ENCODE measurements around the gene C19orf85.

The C19orf85 gene

GRCh38 chr19:55443824-55444480, 20.6 kb downstream of the C19orf85 start:
- no peak for DNase-seq (ENCODE audit: low spot score in 2 of 2)
- Mint-ChIP-seq H3K27ac (no peak overlapping the region), H3K9me3 (no peaks in the 10 kb centered on the region), H3K4me1 (peaks cover 24% of the 10 kb centered on the region), H3K36me3 (no peaks in the 10 kb centered on the region), H3K4me3 (no peak overlapping the region)
- ATAC-seq: no peak

GRCh38 chr19:55443045-55443823, 21.3 kb downstream of the C19orf85 start, which contains the start of gene SHISA7:
SHISA7 (minus strand) TSS chr19:55443300; CDS start chr19:55442863, 437 bp downstream.
- Mint-ChIP-seq H3K27ac (no peak within 1 kb of the TSS), H3K4me1 (peaks cover 25% of the 10 kb centered on the region), H3K36me3 (no peaks in the 10 kb centered on the region), H3K4me3 (no peak within 1 kb of the TSS), H3K9me3 (no peaks in the 10 kb centered on the region)
- DNase-seq (ENCODE audit: low spot score in 2 of 2): no peak
- no peak for ATAC-seq

GRCh38 chr19:55442372-55442961, 22.1 kb downstream of the C19orf85 start:
- Mint-ChIP-seq H3K27ac (no peak overlapping the region), H3K9me3 (no peaks in the 10 kb centered on the region), H3K36me3 (no peaks in the 10 kb centered on the region), H3K4me3 (no peak overlapping the region), H3K4me1 (peaks cover 25% of the 10 kb centered on the region)
- DNase-seq (ENCODE audit: low spot score in 2 of 2): no peak
- ATAC-seq: no peak

- ATAC-seq (no peak), DNase-seq (ENCODE audit: low spot score in 2 of 2) (no peak)
- Mint-ChIP-seq H3K4me1 (peaks cover 25% of the 10 kb centered on the region), H3K9me3 (no peaks in the 10 kb centered on the region), H3K36me3 (no peaks in the 10 kb centered on the region), H3K4me3 (peak overlapping the region; percentile 44), H3K27ac (no peak overlapping the region)
These were observed 22.7 kb downstream of the C19orf85 start for GRCh38 chr19:55441692-55442321.

- peak overlapping the region; percentile 44 for H3K4me3 Mint-ChIP-seq
- H3K27ac Mint-ChIP-seq: no peak overlapping the region
- no peaks in the 10 kb centered on the region for H3K36me3 Mint-ChIP-seq
- no peak for DNase-seq (ENCODE audit: low spot score in 2 of 2)
- ATAC-seq: no peak
- H3K9me3 Mint-ChIP-seq: no peaks in the 10 kb centered on the region
- peaks cover 25% of the 10 kb centered on the region for H3K4me1 Mint-ChIP-seq
These were observed 23.2 kb downstream of the C19orf85 start for GRCh38 chr19:55441319-55441691.

- no peaks in the 10 kb centered on the region for H3K36me3 Mint-ChIP-seq
- H3K27ac Mint-ChIP-seq: peak overlapping the region; percentile 8
- H3K9me3 Mint-ChIP-seq: no peaks in the 10 kb centered on the region
- DNase-seq (ENCODE audit: low spot score in 2 of 2) (no peak), ATAC-seq (peak; percentile 31)
- peaks cover 25% of the 10 kb centered on the region for H3K4me1 Mint-ChIP-seq
- peak overlapping the region; percentile 44 for H3K4me3 Mint-ChIP-seq
These were observed 24.0 kb downstream of the C19orf85 start for GRCh38 chr19:55440411-55441105.

- H3K4me3 Mint-ChIP-seq: no peak overlapping the region
These were observed 25.5 kb downstream of the C19orf85 start for GRCh38 chr19:55439052-55439451.

GRCh38 chr19:55437410-55437809, 27.1 kb downstream of the C19orf85 start:
- H3K36me3 Mint-ChIP-seq: no peaks in the 10 kb centered on the region
- no peak overlapping the region for H3K27ac Mint-ChIP-seq
- DNase-seq (ENCODE audit: low spot score in 2 of 2) (no peak), ATAC-seq (no peak)
- H3K9me3 Mint-ChIP-seq: no peaks in the 10 kb centered on the region
- H3K4me1 Mint-ChIP-seq: peaks cover 19% of the 10 kb centered on the region
- H3K4me3 Mint-ChIP-seq: no peak overlapping the region

More at GRCh38 chr19:55439052-55439451, 25.5 kb downstream of the C19orf85 start:
- H3K36me3 Mint-ChIP-seq: no peaks in the 10 kb centered on the region
- H3K4me1 Mint-ChIP-seq: peaks cover 25% of the 10 kb centered on the region
- H3K27ac Mint-ChIP-seq: no peak overlapping the region
- no peaks in the 10 kb centered on the region for H3K9me3 Mint-ChIP-seq
- no peak for ATAC-seq
- no peak for DNase-seq (ENCODE audit: low spot score in 2 of 2)

- DNase-seq (ENCODE audit: low spot score in 2 of 2) (no peak), ATAC-seq (no peak)
- no peak overlapping the region for H3K27ac Mint-ChIP-seq
- H3K4me3 Mint-ChIP-seq: no peak overlapping the region
- peaks cover 19% of the 10 kb centered on the region for H3K4me1 Mint-ChIP-seq
- no peaks in the 10 kb centered on the region for H3K9me3 Mint-ChIP-seq
- H3K36me3 Mint-ChIP-seq: no peaks in the 10 kb centered on the region
These were observed 27.7 kb downstream of the C19orf85 start for GRCh38 chr19:55436847-55437246.

GRCh38 chr19:55435020-55435419, 29.5 kb downstream of the C19orf85 start:
- Mint-ChIP-seq H3K36me3 (no peaks in the 10 kb centered on the region), H3K9me3 (no peaks in the 10 kb centered on the region), H3K4me3 (no peak overlapping the region), H3K4me1 (peaks cover 7% of the 10 kb centered on the region), H3K27ac (no peak overlapping the region)
- DNase-seq (ENCODE audit: low spot score in 2 of 2) (no peak), ATAC-seq (no peak)

- no peak for ATAC-seq
These were observed 30.1 kb downstream of the C19orf85 start for GRCh38 chr19:55434356-55434919.

GRCh38 chr19:55433292-55433691, 31.3 kb downstream of the C19orf85 start:
- Mint-ChIP-seq H3K36me3 (no peaks in the 10 kb centered on the region), H3K27ac (no peak overlapping the region), H3K4me1 (no peaks in the 10 kb centered on the region), H3K4me3 (no peak overlapping the region), H3K9me3 (no peaks in the 10 kb centered on the region)
- DNase-seq (ENCODE audit: low spot score in 2 of 2): no peak
- no peak for ATAC-seq

More at GRCh38 chr19:55434356-55434919, 30.1 kb downstream of the C19orf85 start:
- Mint-ChIP-seq H3K36me3 (no peaks in the 10 kb centered on the region), H3K4me3 (no peak overlapping the region), H3K27ac (no peak overlapping the region), H3K4me1 (peaks cover 6% of the 10 kb centered on the region), H3K9me3 (no peaks in the 10 kb centered on the region)
- no peak for DNase-seq (ENCODE audit: low spot score in 2 of 2)

- H3K36me3 Mint-ChIP-seq: no peaks in the 10 kb centered on the region
- H3K9me3 Mint-ChIP-seq: no peaks in the 10 kb centered on the region
- no peak overlapping the region for H3K27ac Mint-ChIP-seq
- no peak for ATAC-seq
- no peaks in the 10 kb centered on the region for H3K4me1 Mint-ChIP-seq
- H3K4me3 Mint-ChIP-seq: no peak overlapping the region
- no peak for DNase-seq (ENCODE audit: low spot score in 2 of 2)
These were observed 32.2 kb downstream of the C19orf85 start for GRCh38 chr19:55432241-55432959.

- H3K4me3 Mint-ChIP-seq: no peak overlapping the region
- ATAC-seq: no peak
- no peak for DNase-seq (ENCODE audit: low spot score in 2 of 2)
- no peaks in the 10 kb centered on the region for H3K36me3 Mint-ChIP-seq
- no peaks in the 10 kb centered on the region for H3K4me1 Mint-ChIP-seq
- no peaks in the 10 kb centered on the region for H3K9me3 Mint-ChIP-seq
- H3K27ac Mint-ChIP-seq: no peak overlapping the region
These were observed 33.4 kb downstream of the C19orf85 start for GRCh38 chr19:55431183-55431582.
